Measurements from ENCODE around the gene OLFML3.

GRCh38 chr1:113983826-113984225 lies 4.6 kb downstream of the OLFML3 start:
- TF ChIP-seq, protein P1, sequence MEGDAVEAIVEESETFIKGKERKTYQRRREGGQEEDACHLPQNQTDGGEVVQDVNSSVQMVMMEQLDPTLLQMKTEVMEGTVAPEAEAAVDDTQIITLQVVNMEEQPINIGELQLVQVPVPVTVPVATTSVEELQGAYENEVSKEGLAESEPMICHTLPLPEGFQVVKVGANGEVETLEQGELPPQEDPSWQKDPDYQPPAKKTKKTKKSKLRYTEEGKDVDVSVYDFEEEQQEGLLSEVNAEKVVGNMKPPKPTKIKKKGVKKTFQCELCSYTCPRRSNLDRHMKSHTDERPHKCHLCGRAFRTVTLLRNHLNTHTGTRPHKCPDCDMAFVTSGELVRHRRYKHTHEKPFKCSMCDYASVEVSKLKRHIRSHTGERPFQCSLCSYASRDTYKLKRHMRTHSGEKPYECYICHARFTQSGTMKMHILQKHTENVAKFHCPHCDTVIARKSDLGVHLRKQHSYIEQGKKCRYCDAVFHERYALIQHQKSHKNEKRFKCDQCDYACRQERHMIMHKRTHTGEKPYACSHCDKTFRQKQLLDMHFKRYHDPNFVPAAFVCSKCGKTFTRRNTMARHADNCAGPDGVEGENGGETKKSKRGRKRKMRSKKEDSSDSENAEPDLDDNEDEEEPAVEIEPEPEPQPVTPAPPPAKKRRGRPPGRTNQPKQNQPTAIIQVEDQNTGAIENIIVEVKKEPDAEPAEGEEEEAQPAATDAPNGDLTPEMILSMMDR (IDR thresholded peaks at IDR 0.05; ENCODE audit: insufficient read depth, low read length, poor library complexity, severe bottlenecking) = no peak
- no peak for TF ChIP-seq EZH2phosphoT487 (conservative IDR thresholded peaks at IDR 0.05; ENCODE audit: low read length)
